K562 (cell line): ENCODE data around the gene ROMO1. TPM values are rescaled to one million over a fixed set of nuclear protein-coding genes. Genes with fewer than 3 reads are reported as not detected.

Experiments
- ATAC-seq: fragments of 200-7000 bp; cut with Tn5 transposase; 3 replicates; pipeline ENCODE4 v1.9.1; 2020; ENCODE audit warnings: moderate library complexity
- BruUV-seq: library from RNA; stranded (reverse); fragments of 400-500 nt; replicated peaks from 2 replicates; lab custom pipeline; 2021; lab: Mats Ljungman, UMichigan
- CTCF ChIA-PET: fragments of 300-600 bp; formaldehyde crosslinking; extraction: SDS; loops from one replicate; lab custom pipeline; 2021; ENCODE audit warnings: low intra/inter-chr PET ratio; lab: Yijun Ruan, JAX
- POLR2A ChIA-PET: fragments of 300-600, 350-650 bp; sonication (Branson Sonifier 250); formaldehyde crosslinking; extraction: SDS; loops from one replicate; lab custom pipeline; 2021; ENCODE audit warnings: antibody characterized with exemption, inconsistent platforms; lab: Yijun Ruan, JAX
- DNase-seq, 4 experiments: peaks; one replicate each; pipeline versions ENCODE4 v3.0.0 to v3.0.0-alpha.2; 2011 to 2018; ENCODE audit warnings: low spot score in 3 of 4, mixed read lengths in 3 of 4; ENCODE audit errors: extremely low read depth in 1 of 4
- FAIRE-seq: peaks from 2 replicates; lab custom pipeline; 2011; peaks lifted over from hg19 to GRCh38; lab: Jason Lieb, UNC
- H2AFZ ChIP-seq: 2 replicates; pipeline ENCODE4 v1.6.0; 2011; ENCODE audit warnings: low read depth, low read length, control low read depth, inconsistent platforms
- H3K27ac ChIP-seq: fragments of 200-600 bp; 3 replicates; pipeline ENCODE4 v1.8.0; 2011; ENCODE audit warnings: low read depth, mild to moderate bottlenecking, control low read depth, inconsistent platforms, low read length, moderate library complexity, mixed read lengths; ENCODE audit errors: extremely low read depth
- H3K27me3 ChIP-seq, 2 experiments: fragments of 300-600 bp in 1 of 2; 2 replicates in 1 of 2; 3 replicates in 1 of 2; pipeline versions ENCODE4 v1.6.0 to v1.8.0; 2011; ENCODE audit warnings: inconsistent platforms in 2 of 2, low read length in 2 of 2, mild to moderate bottlenecking in 1 of 2, mixed read lengths in 1 of 2, moderate library complexity in 1 of 2; ENCODE audit not compliant: control insufficient read depth in 2 of 2, insufficient read depth in 2 of 2
- H3K36me3 ChIP-seq: fragments of 300-600 bp; 3 replicates; pipeline ENCODE4 v1.8.0; 2011; ENCODE audit warnings: mild to moderate bottlenecking, low read length, inconsistent platforms; ENCODE audit not compliant: control insufficient read depth, insufficient read depth
- H3K4me1 ChIP-seq, 2 experiments: fragments of 200-600 bp in 1 of 2; replicated peaks in 1 of 2; 2 replicates in 1 of 2; 3 replicates in 1 of 2; pipeline versions ENCODE4 v1.5.1 to v1.8.0; 2011; ENCODE audit warnings: inconsistent platforms in 2 of 2, low read length in 2 of 2, mild to moderate bottlenecking in 1 of 2, mixed read lengths in 1 of 2, moderate library complexity in 1 of 2; ENCODE audit not compliant: control insufficient read depth in 2 of 2, insufficient read depth in 2 of 2
- H3K4me2 ChIP-seq: 2 replicates; pipeline ENCODE4 v1.6.1; 2011; ENCODE audit warnings: low read length, control low read depth, inconsistent platforms, mixed read lengths; ENCODE audit not compliant: insufficient read depth
- H3K4me3 ChIP-seq: fragments of 200-600 bp; sonication (generic), shearing (Covaris generic); 2 replicates; pipeline ENCODE4 v1.5.1; 2016; ENCODE audit warnings: control low read depth, inconsistent platforms
- H3K79me2 ChIP-seq: fragments of 200-600 bp; 3 replicates; pipeline ENCODE4 v1.8.0; 2011; ENCODE audit warnings: low read length, inconsistent platforms; ENCODE audit not compliant: control insufficient read depth, insufficient read depth
- H3K9ac ChIP-seq, 2 experiments: 2 replicates each; pipeline versions ENCODE4 v1.6.0 to v1.6.1; 2011; ENCODE audit warnings: low read depth in 2 of 2, low read length in 2 of 2, control low read depth in 1 of 2, inconsistent platforms in 1 of 2, mild to moderate bottlenecking in 1 of 2, mixed read lengths in 1 of 2; ENCODE audit not compliant: insufficient read depth in 1 of 2
- H3K9me1 ChIP-seq: one replicate; pipeline ENCODE4 v1.6.0; 2011; ENCODE audit warnings: inconsistent platforms, mild to moderate bottlenecking, low read length, moderate library complexity; ENCODE audit not compliant: control insufficient read depth, insufficient read depth
- H3K9me3 ChIP-seq: replicated peaks from 2 replicates; pipeline ENCODE4 v1.5.1; 2011; ENCODE audit warnings: low read depth, low read length, inconsistent platforms; ENCODE audit not compliant: control insufficient read depth, insufficient read depth
- H4K20me1 ChIP-seq: replicated peaks from 2 replicates; pipeline ENCODE4 v1.6.1; 2011; ENCODE audit warnings: low read length, inconsistent platforms, mixed read lengths; ENCODE audit not compliant: control insufficient read depth, insufficient read depth
- CHD7 ChIP-seq: fragments of 200-600 bp; sonication (generic); IDR thresholded peaks from one replicate; pipeline ENCODE4 v1.6.1; 2012; ENCODE audit warnings: mild to moderate bottlenecking, low read depth, low read length, inconsistent platforms
- IRF2 ChIP-seq: sonication (generic); formaldehyde crosslinking; IDR thresholded peaks from 2 replicates; pipeline ENCODE4 v1.8.1; 2022; ENCODE audit warnings: mild to moderate bottlenecking, missing genetic modification reagents
- KLF1 ChIP-seq: fragments of 450-650 bp; IDR thresholded peaks from 2 replicates; pipeline ENCODE4 v1.6.1; 2016; ENCODE audit warnings: missing genetic modification characterization, missing compliant biosample characterization
- MECOM ChIP-seq: fragments of 250-450 bp; sonication (Bioruptor Pico); IDR thresholded peaks from 2 replicates; pipeline ENCODE4 v1.8.0; 2022; ENCODE audit warnings: inconsistent platforms
- MYNN ChIP-seq, 2 experiments: sonication (generic); formaldehyde crosslinking in 1 of 2; IDR thresholded peaks; 2 replicates each; pipeline versions ENCODE4 v1.5.0 to v1.6.1; 2016 to 2020; ENCODE audit warnings: antibody characterized with exemption in 1 of 2, missing genetic modification reagents in 1 of 2
- NCOA4 ChIP-seq: fragments of 450-650 bp; IDR thresholded peaks from 2 replicates; pipeline ENCODE4 v1.6.1; 2018; ENCODE audit warnings: mild to moderate bottlenecking; ENCODE audit not compliant: partially characterized antibody
- NFE2L1 ChIP-seq: fragments of 450-650 bp; IDR thresholded peaks from 2 replicates; pipeline ENCODE4 v1.6.1; 2016; ENCODE audit warnings: missing genetic modification characterization, low read depth, mild to moderate bottlenecking, missing compliant biosample characterization, moderate library complexity, borderline replicate concordance
- RFX5 ChIP-seq: IDR thresholded peaks from 2 replicates; pipeline ENCODE4 v1.6.1; 2011; ENCODE audit warnings: low read depth, mild to moderate bottlenecking, improper control_type of control experiment, low read length
- VEZF1 ChIP-seq: fragments of 200-800 bp; sonication (Bioruptor generic); IDR thresholded peaks from 2 replicates; pipeline ENCODE4 v1.6.1; 2017; ENCODE audit warnings: missing genetic modification characterization, missing compliant biosample characterization
- ZKSCAN3 ChIP-seq: fragments of 250-450 bp; sonication (Bioruptor Pico); IDR thresholded peaks from 2 replicates; pipeline ENCODE4 v1.4.0; 2020
- ZNF282 ChIP-seq: sonication (generic); formaldehyde crosslinking; IDR thresholded peaks from 2 replicates; pipeline ENCODE4 v1.8.1; 2023; ENCODE audit warnings: missing genetic modification reagents
- in situ Hi-C: fragments of 300-500 bp; cut with MboI; formaldehyde crosslinking; loops from 4 replicates; pipeline ENCODE4 v1.15.0; 2018; ENCODE audit warnings: inconsistent platforms, mixed read lengths
- intact Hi-C: fragments of 100-400 bp; cut with micrococcal nuclease; formaldehyde crosslinking; loops from 2 replicates; pipeline ENCODE4 v1.14.2; 2022
- polyA plus RNA-seq, 8 experiments: library from polyadenylated mRNA; depleted of rRNA in 4 of 8; stranded (reverse) in 5 of 8; unstranded in 3 of 8; fragments of >200 nt; fragmentation: Nextera tagmentation in 2 of 8; fragmentation: Illumina TruSeq in 1 of 8; extraction: Ambion mirVana in 2 of 8; extraction: Trizol in 1 of 8; gene quantifications; 2 replicates each; pipeline versions ENCODE4 v1.2.1 to v1.2.3, GENCODE V29; 2011 to 2014; ENCODE audit warnings: inconsistent platforms in 1 of 8, missing spikeins in 1 of 8
- total RNA-seq, 7 experiments: library from RNA; depleted of rRNA in 6 of 7; stranded (reverse); fragments of >200 nt in 6 of 7; fragmentation: Illumina TruSeq in 2 of 7; extraction: Trizol in 2 of 7; gene quantifications; 2 replicates each; pipeline versions ENCODE4 v1.2.1 to v1.2.3, GENCODE V29; 2011 to 2021; ENCODE audit warnings: low replicate concordance in 1 of 7

Gene ROMO1
- total and polyA plus RNA-seq, 9 of the 15 experiments (the other 6 are each of a cell fraction or from before 2014, with no cell fraction given): 31.8 to 741 (median 226) TPM

DNA sequence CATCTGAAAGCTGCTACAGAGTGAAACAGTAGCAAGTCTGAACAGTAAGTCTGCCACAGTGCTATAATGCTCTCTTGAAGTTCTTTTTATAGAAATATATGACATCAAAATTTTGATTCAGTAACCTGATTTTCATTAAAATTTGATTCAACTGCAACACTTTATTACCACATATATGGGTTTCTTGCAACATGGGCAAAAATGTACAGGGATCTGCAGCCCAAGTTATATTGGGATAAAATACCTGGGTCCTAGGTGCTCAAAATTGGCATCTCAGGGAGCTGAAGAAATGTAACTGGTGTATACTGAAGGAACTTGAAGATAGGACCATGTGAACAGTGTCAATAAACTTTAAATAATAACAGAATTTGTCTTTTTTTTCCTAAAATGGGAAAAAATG lies 10.8 kb downstream of the ROMO1 start:
- CTCF ChIA-PET: interaction anchor here (0.5 kb wide), 1 partner anchor 21 kb away, joined by 3 read pairs; no protein-coding TSS in a partner anchor
- no peak for TF ChIP-seq IRF2 (CRISPR knock-in tag)
- no peak for TF ChIP-seq RFX5
- TF ChIP-seq ZNF282 (CRISPR knock-in tag): no peak
- TF ChIP-seq MECOM (CRISPR knock-in tag): no peak
- TF ChIP-seq KLF1: no peak
- TF ChIP-seq NFE2L1 (tag): no peak
- no peak for TF ChIP-seq ZKSCAN3 (CRISPR knock-in tag)
- TF ChIP-seq VEZF1: no peak
- TF ChIP-seq NCOA4: no peak
- TF ChIP-seq MYNN (IDR thresholded peaks at IDR 0.05): no peak
- TF ChIP-seq MYNN (CRISPR knock-in tag; IDR thresholded peaks at IDR 0.05): no peak
- no peak for TF ChIP-seq CHD7

More for the DNA sequence above, 10.8 kb downstream of the ROMO1 start:
- no peak for DNase-seq
- no peaks in the 10 kb centered on the region for H3K27me3 ChIP-seq
- H3K4me2 ChIP-seq: no peak overlapping the region
- H3K4me3 ChIP-seq: no peak overlapping the region
- H3K36me3 ChIP-seq: peaks cover 97% of the 10 kb centered on the region
- FAIRE-seq: no peak
- H3K27ac ChIP-seq: no peak overlapping the region
- no peak overlapping the region for H2AFZ ChIP-seq
- intact Hi-C loops: no loop called here
- H3K4me1 ChIP-seq: no peaks in the 10 kb centered on the region
- BruUV-seq: TSS peak; percentile 2
- peaks cover 56% of the 10 kb centered on the region for H3K79me2 ChIP-seq
- no peaks in the 10 kb centered on the region for H3K9me1 ChIP-seq
- H3K9ac ChIP-seq: no peak overlapping the region
- H4K20me1 ChIP-seq: no peaks in the 10 kb centered on the region; the same call in 1 of the 2 replicates
- no peaks in the 10 kb centered on the region for H3K9me3 ChIP-seq
- POLR2A ChIA-PET: interaction anchor here (0.7 to 12.6 kb wide), 3 partner anchors 9 to 11 kb away, joined by 3 to 102 read pairs (median 5); partner anchors contain the start of genes NFS1 and ROMO1
- no peak for ATAC-seq
- in situ Hi-C loops: no loop called here
